Activated B cell treated with CpG ODN at 0.5 μM for 24 hours (primary cell): ENCODE data around the gene SDC4. TPM values are rescaled to one million over a fixed set of nuclear protein-coding genes. Genes with fewer than 3 reads are reported as not detected.

Source experiments
- ATAC-seq: fragments of 200-7000 bp; cut with Tn5 transposase; one replicate; pipeline ENCODE4 v1.10.0; 2021; ENCODE audit warnings: low read depth, mild to moderate bottlenecking, moderate library complexity
- CTCF ChIA-PET: fragments of 350-600 bp; sonication (Branson Sonifier 250); formaldehyde crosslinking; loops from one replicate; lab custom pipeline; 2021; ENCODE audit warnings: antibody characterized with exemption; lab: Charles Lee
- POLR2A ChIA-PET: fragments of 350-600 bp; sonication (Branson Sonifier 250); formaldehyde crosslinking; loops from one replicate; lab custom pipeline; 2021; ENCODE audit warnings: antibody characterized with exemption; lab: Charles Lee
- DNase-seq: peaks from one replicate; pipeline ENCODE4 v3.0.0; 2022
- H3K27ac Mint-ChIP-seq: one replicate; pipeline ENCODE4 v1.8.0; 2020; ENCODE audit warnings: mixed read lengths
- H3K27me3 Mint-ChIP-seq: one replicate; pipeline ENCODE4 v1.8.0; 2021; ENCODE audit warnings: mixed read lengths
- H3K36me3 Mint-ChIP-seq: one replicate; pipeline ENCODE4 v1.8.0; 2021; ENCODE audit warnings: low read depth, mixed read lengths
- H3K4me1 Mint-ChIP-seq: one replicate; pipeline ENCODE4 v1.8.0; 2021; ENCODE audit warnings: mixed read lengths
- H3K4me3 Mint-ChIP-seq: one replicate; pipeline ENCODE4 v1.8.0; 2020; ENCODE audit warnings: mild to moderate bottlenecking, mixed read lengths
- H3K9me3 Mint-ChIP-seq: one replicate; pipeline ENCODE4 v1.8.0; 2020; ENCODE audit warnings: mixed read lengths
- intact Hi-C: fragments of 100-400 bp; cut with micrococcal nuclease; formaldehyde crosslinking; loops from one replicate; pipeline ENCODE4 v1.15.1; 2024
- total RNA-seq: library from RNA; stranded (reverse); gene quantifications from 2 replicates; pipeline ENCODE4 v1.2.3, GENCODE V29; 2022
- TF ChIP-seq, protein P1 (sequence below): fragments of 200-600 bp; IDR thresholded peaks from one replicate; pipeline ENCODE4 v1.8.0; 2022; ENCODE audit warnings: antibody characterized with exemption, mild to moderate bottlenecking

Gene SDC4
- total RNA-seq, 1 donor from 2014 or later, result not detected

DNA sequence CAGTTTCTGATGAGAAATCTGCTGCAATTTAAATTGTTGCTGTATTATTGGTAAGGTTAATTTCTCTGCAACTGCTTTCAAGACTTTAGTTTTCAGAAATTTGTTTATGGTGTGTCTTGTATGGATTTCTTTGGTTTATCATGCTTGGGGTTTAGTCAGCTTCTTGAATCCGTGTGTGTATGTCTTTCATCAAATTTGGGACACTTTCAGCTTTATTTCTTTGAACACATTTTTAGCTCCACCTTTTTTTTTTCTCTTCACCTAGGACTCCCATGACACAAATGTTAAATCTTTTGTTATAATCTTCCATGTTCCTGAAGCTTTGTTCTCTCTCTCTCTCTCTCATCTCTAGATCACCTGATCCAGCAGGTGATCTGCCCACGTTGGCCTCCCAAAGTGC, 43.3 kb upstream of the SDC4 start:
- Mint-ChIP-seq H3K27me3 (no peaks in the 10 kb centered on the region), H3K27ac (no peak overlapping the region), H3K4me3 (no peak overlapping the region), H3K4me1 (peaks cover 5% of the 10 kb centered on the region), H3K9me3 (peaks cover 2% of the 10 kb centered on the region), H3K36me3 (peaks cover 14% of the 10 kb centered on the region)
- intact Hi-C loops, result no loop called here
- ChIA-PET CTCF (interaction anchor here (1.0 kb wide), 1 partner anchor 18 kb away, joined by 3 read pairs; no protein-coding TSS in a partner anchor), POLR2A (no interaction called here)
- ATAC-seq (no peak), DNase-seq (no peak)
- TF ChIP-seq, protein P1, sequence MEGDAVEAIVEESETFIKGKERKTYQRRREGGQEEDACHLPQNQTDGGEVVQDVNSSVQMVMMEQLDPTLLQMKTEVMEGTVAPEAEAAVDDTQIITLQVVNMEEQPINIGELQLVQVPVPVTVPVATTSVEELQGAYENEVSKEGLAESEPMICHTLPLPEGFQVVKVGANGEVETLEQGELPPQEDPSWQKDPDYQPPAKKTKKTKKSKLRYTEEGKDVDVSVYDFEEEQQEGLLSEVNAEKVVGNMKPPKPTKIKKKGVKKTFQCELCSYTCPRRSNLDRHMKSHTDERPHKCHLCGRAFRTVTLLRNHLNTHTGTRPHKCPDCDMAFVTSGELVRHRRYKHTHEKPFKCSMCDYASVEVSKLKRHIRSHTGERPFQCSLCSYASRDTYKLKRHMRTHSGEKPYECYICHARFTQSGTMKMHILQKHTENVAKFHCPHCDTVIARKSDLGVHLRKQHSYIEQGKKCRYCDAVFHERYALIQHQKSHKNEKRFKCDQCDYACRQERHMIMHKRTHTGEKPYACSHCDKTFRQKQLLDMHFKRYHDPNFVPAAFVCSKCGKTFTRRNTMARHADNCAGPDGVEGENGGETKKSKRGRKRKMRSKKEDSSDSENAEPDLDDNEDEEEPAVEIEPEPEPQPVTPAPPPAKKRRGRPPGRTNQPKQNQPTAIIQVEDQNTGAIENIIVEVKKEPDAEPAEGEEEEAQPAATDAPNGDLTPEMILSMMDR, result no peak

DNA sequence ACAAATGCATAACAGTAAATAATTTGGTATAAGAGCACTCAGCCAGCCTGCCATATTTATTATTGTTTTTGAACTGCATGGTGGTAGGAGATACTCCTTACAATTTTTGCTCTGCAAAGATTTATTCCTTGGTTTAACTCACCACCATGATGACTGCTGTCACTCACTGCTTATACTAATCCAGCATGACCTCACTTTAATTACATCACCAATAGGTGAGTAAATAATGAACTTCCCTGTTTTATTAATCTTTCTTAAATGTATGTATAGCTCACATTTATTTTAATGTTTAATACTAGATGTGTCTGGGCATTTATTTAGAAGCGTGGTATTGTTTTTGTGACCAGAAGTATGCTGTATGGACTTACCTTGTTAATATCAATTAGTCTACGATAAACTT, 42.7 kb upstream of the SDC4 start:
- ChIA-PET CTCF (interaction anchor here (1.0 kb wide), 1 partner anchor 17 kb away, joined by 3 read pairs; no protein-coding TSS in a partner anchor), POLR2A (no interaction called here)
- Mint-ChIP-seq H3K36me3 (peaks cover 14% of the 10 kb centered on the region), H3K9me3 (peaks cover 2% of the 10 kb centered on the region), H3K4me3 (no peak overlapping the region), H3K4me1 (peaks cover 5% of the 10 kb centered on the region), H3K27me3 (no peaks in the 10 kb centered on the region), H3K27ac (no peak overlapping the region)
- intact Hi-C loops, result no loop called here
- DNase-seq (no peak), ATAC-seq (no peak)
- TF ChIP-seq, protein P1, result no peak

DNA sequence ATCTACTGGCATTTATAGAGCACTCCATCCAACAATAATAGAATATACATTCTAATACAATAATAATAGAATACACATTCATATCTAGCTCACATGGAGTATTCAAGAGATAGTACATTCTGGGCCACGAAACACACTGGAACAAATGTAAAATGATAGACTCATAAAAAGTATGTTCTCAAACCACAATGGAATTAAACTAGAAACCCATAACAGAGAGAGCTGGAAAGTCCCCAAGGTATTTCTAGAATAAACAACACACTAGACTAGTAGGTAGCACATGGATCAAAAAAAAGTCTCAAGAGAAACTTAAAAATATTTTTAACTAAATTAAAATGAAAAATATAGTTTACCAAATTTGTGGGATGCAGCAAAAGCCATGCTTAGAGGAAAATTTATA, 39.0 kb upstream of the SDC4 start:
- no peaks in the 10 kb centered on the region for H3K27me3 Mint-ChIP-seq
- ATAC-seq (no peak), DNase-seq (no peak)
- peaks cover 2% of the 10 kb centered on the region for H3K9me3 Mint-ChIP-seq
- peaks cover 8% of the 10 kb centered on the region for H3K36me3 Mint-ChIP-seq
- CTCF ChIA-PET, result interaction anchor here (1.0 to 2.4 kb wide), 2 partner anchors 13 to 49 kb away, joined by 7 to 11 read pairs; no protein-coding TSS in a partner anchor
- intact Hi-C loops, result loop anchor here (2.0 kb wide), 1 partner anchor 20 kb away; no protein-coding TSS in a partner anchor
- H3K27ac Mint-ChIP-seq, result no peak overlapping the region
- H3K4me3 Mint-ChIP-seq, result no peak overlapping the region
- POLR2A ChIA-PET, result interaction anchor here (1.3 kb wide), 1 partner anchor 28 kb away, joined by 4 read pairs; the partner anchor contains the start of gene PIGT
- TF ChIP-seq, protein P1, result no peak
- H3K4me1 Mint-ChIP-seq, result peaks cover 5% of the 10 kb centered on the region

DNA sequence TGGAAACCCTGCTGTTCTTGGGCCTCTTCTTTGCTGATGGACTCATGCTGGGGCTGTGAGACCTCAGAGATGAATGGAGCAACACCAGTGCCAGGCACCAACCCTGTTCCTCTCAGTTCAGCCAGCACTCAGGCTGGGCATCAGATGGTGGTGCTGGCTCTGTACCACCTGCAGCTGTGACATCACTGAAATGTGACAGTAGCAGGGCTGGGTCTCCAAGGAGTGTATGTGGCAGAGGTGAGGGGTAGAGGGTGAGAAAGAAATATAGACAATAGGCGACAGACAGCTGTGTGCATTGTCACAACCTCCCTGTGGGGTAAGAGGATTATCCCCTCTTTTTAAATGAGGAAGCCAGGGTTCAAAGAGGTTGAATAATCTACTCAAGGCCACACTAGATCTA, 30.0 kb upstream of the SDC4 start, which contains the start of gene TP53TG5:
TP53TG5 (minus strand) TSS at position 135 of the 400 bp plus-strand sequence; CDS start at position 46, 89 bp downstream.
- peaks cover 14% of the 10 kb centered on the region for H3K36me3 Mint-ChIP-seq
- CTCF ChIA-PET, result interaction anchor here (22.9 kb wide), 1 partner anchor 57 kb away, joined by 534 read pairs; no protein-coding TSS in a partner anchor

DNA sequence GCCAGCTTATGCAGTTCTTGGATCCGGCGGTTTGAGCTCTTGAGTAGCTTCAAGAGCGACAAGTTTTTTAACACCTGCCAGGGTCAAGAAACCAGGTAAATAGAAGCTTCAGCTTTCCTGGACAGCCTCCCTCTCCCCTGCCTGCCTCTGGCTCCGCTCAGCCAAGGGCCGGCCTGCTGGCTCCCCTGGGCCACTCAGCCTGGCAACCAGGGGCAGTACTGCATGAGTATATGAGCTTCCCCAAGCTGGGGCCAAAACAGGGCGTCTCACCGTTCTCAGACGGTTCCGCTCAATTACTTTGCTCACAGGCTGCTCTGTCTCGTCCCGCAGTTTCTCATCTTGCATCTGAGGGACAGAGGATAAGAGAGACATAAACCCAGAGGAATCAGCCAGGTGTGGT, 29.0 kb upstream of the SDC4 start:
- DNase-seq (no peak), ATAC-seq (no peak)
- peaks cover 14% of the 10 kb centered on the region for H3K36me3 Mint-ChIP-seq
- TF ChIP-seq, protein P1, result no peak
- no peak overlapping the region for H3K27ac Mint-ChIP-seq
- intact Hi-C loops, result no loop called here
- POLR2A ChIA-PET, result no interaction called here
- H3K4me1 Mint-ChIP-seq, result peaks cover 22% of the 10 kb centered on the region
- no peak overlapping the region for H3K4me3 Mint-ChIP-seq
- H3K27me3 Mint-ChIP-seq, result no peaks in the 10 kb centered on the region
- H3K9me3 Mint-ChIP-seq, result no peaks in the 10 kb centered on the region
- CTCF ChIA-PET, result interaction anchor here (2.0 to 22.9 kb wide), 3 partner anchors 15 to 58 kb away, joined by 5 to 534 read pairs (median 75); partner anchors contain the start of gene SYS1

More for the DNA sequence above, 30.0 kb upstream of the SDC4 start, which contains the start of gene TP53TG5:
- POLR2A ChIA-PET, result interaction anchor here (0.6 kb wide), 1 partner anchor 483 kb away, joined by 3 read pairs; no protein-coding TSS in a partner anchor
- no peak for ATAC-seq
- DNase-seq, result no peak
- intact Hi-C loops, result no loop called here
- H3K27me3 Mint-ChIP-seq, result no peaks in the 10 kb centered on the region
- no peaks in the 10 kb centered on the region for H3K9me3 Mint-ChIP-seq
- no peak within 1 kb of the TSS for H3K27ac Mint-ChIP-seq
- H3K4me1 Mint-ChIP-seq, result peaks cover 15% of the 10 kb centered on the region
- TF ChIP-seq, protein P1, result no peak
- no peak within 1 kb of the TSS for H3K4me3 Mint-ChIP-seq
